Common myeloid progenitor, CD34-positive (primary cell): ENCODE measurements around the gene ARL11.
"Not testable (repeated sequence)": the region's sequence is repeated elsewhere in the genome, so short reads cannot be mapped to it uniquely, and the experiment has no call there.

Experiments
- CTCF ChIA-PET: fragments of 350-600 bp; sonication (Branson Sonifier 250); formaldehyde crosslinking; loops from one replicate; lab custom pipeline; 2021; ENCODE audit warnings: antibody characterized with exemption; lab: Charles Lee
- POLR2A ChIA-PET: fragments of 350-600 bp; sonication (Branson Sonifier 250); formaldehyde crosslinking; loops from one replicate; lab custom pipeline; 2021; ENCODE audit warnings: antibody characterized with exemption; lab: Charles Lee
- DNase-seq, 3 donors: peaks; one replicate each; pipeline versions ENCODE4 v3.0.0 to v3.0.0-alpha.2; 2013
- H3K27ac ChIP-seq, 2 experiments: 1 replicate in 1 of 2; 2 replicates in 1 of 2; pipeline ENCODE4 v1.7.0; 2013; ENCODE audit warnings: inconsistent platforms in 2 of 2, low read length in 2 of 2, mild to moderate bottlenecking in 2 of 2, low read depth in 1 of 2, moderate library complexity in 1 of 2; ENCODE audit not compliant: severe bottlenecking in 2 of 2, insufficient read depth in 1 of 2, poor library complexity in 1 of 2
- H3K27me3 ChIP-seq, 5 experiments: replicated peaks in 2 of 5; 1 replicate in 3 of 5; 2 replicates in 2 of 5; pipeline versions ENCODE4 v1.6.1 to v1.7.0; 2013; ENCODE audit warnings: low read length in 4 of 5, mild to moderate bottlenecking in 2 of 5, moderate library complexity in 2 of 5, inconsistent platforms in 1 of 5; ENCODE audit not compliant: insufficient read depth in 5 of 5, control insufficient read depth in 4 of 5
- H3K36me3 ChIP-seq, 4 experiments: 1 replicate in 2 of 4; 2 replicates in 2 of 4; pipeline versions ENCODE4 v1.6.1 to v1.7.0; 2013; ENCODE audit warnings: low read length in 3 of 4, control low read depth in 1 of 4, mild to moderate bottlenecking in 1 of 4; ENCODE audit not compliant: control insufficient read depth in 4 of 4, insufficient read depth in 4 of 4
- H3K4me1 ChIP-seq, 4 experiments: 1 replicate in 3 of 4; 2 replicates in 1 of 4; pipeline versions ENCODE4 v1.6.1 to v1.7.1; 2013; ENCODE audit warnings: low read length in 3 of 4, mild to moderate bottlenecking in 3 of 4, control low read depth in 1 of 4, inconsistent platforms in 1 of 4, moderate library complexity in 1 of 4; ENCODE audit not compliant: control insufficient read depth in 4 of 4, insufficient read depth in 4 of 4; ENCODE audit errors: control extremely low read depth in 1 of 4
- H3K4me3 ChIP-seq, 7 experiments: 1 replicate in 4 of 7; 2 replicates in 3 of 7; pipeline versions ENCODE4 v1.5.1 to v1.7.0; 2013; ENCODE audit warnings: mild to moderate bottlenecking in 7 of 7, low read length in 6 of 7, moderate library complexity in 6 of 7, inconsistent platforms in 2 of 7, low read depth in 2 of 7, control low read depth in 1 of 7; ENCODE audit not compliant: insufficient read depth in 4 of 7, control insufficient read depth in 1 of 7; ENCODE audit errors: extremely low read depth in 1 of 7
- H3K9me3 ChIP-seq, 5 experiments: 1 replicate in 4 of 5; 2 replicates in 1 of 5; pipeline versions ENCODE4 v1.6.1 to v1.7.1; 2013; ENCODE audit warnings: low read length in 4 of 5, mild to moderate bottlenecking in 2 of 5, inconsistent platforms in 1 of 5, low read depth in 1 of 5, moderate library complexity in 1 of 5; ENCODE audit not compliant: control insufficient read depth in 4 of 5, insufficient read depth in 2 of 5; ENCODE audit errors: control extremely low read depth in 1 of 5
- WGBS: methylation state at CpG from one replicate; pipeline ENCODE4 v1.1.5; 2013; ENCODE audit not compliant: insufficient coverage; 5-methylcytosine and 5-hydroxymethylcytosine counted together

The ARL11 gene

DNA sequence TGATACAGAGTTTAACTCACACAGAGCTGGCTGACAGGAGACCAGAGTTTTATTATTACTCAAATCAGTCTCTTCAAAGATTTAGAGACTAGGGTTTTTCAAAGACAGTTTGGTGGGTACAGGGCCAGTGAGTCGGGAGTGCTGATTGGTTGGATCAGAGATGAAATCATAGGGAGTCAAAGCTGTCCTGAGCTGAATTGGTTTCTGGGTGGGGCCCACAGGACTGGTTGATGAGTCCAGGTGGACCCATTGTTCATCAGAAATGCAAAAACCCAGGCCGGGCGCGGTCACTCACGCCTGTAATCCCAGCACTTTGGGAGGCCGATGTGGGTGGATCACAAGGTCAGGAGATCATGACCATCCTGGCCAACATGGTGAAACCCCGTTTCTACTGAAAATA, 25.7 kb upstream of the ARL11 start:
- POLR2A ChIA-PET, H3K4me3 ChIP-seq, H3K36me3 ChIP-seq, H3K27me3 ChIP-seq, DNase-seq, H3K9me3 ChIP-seq, H3K27ac ChIP-seq: not testable (repeated sequence)
- WGBS: 100% methylated on average over 7 of the region's 7 CpGs
- CTCF ChIA-PET: interaction anchor here (0.6 to 2.0 kb wide), 6 partner anchors 9 to 109 kb away, joined by 3 to 11 read pairs (median 3); no protein-coding TSS in a partner anchor
- H3K4me1 ChIP-seq: peaks cover 3 to 23% (median 9%) of the 10 kb centered on the region in 4 experiments

DNA sequence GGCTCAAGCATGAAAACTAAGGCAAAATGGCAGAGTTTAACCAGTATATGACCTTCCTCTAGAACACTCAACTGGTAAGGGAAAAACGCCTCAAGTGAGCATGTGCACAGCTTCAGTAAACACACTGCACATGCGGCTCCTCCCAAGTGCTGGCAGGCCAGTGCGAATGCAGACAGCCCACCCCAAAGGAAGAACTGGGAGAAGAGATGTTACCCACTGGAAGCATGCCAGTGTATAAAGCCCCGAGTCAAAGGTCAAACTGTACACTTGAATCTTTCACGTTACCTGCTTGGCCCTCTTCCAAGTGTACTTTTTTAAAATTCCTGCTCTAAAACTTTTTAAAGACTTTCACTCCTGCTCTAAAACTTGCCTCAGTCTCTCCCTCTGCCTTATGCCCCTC, 23.7 kb upstream of the ARL11 start:
- DNase-seq: no peak
- CTCF ChIA-PET: interaction anchor here (0.7 to 2.0 kb wide), 4 partner anchors 10 to 109 kb away, joined by 3 to 8 read pairs (median 4); partner anchors contain the start of gene PHF11
- Histone ChIP-seq H3K4me3 (no peak overlapping the region), H3K4me1 (peaks cover 5 to 42% (median 21%) of the 10 kb centered on the region in 4 experiments), H3K36me3 (no peaks in the 10 kb centered on the region), H3K27ac (no peak overlapping the region), H3K27me3 (no peaks in the 10 kb centered on the region), H3K9me3 (no peaks in the 10 kb centered on the region)
- POLR2A ChIA-PET: no interaction called here
- WGBS: 98% methylated on average over 5 of the region's 5 CpGs

DNA sequence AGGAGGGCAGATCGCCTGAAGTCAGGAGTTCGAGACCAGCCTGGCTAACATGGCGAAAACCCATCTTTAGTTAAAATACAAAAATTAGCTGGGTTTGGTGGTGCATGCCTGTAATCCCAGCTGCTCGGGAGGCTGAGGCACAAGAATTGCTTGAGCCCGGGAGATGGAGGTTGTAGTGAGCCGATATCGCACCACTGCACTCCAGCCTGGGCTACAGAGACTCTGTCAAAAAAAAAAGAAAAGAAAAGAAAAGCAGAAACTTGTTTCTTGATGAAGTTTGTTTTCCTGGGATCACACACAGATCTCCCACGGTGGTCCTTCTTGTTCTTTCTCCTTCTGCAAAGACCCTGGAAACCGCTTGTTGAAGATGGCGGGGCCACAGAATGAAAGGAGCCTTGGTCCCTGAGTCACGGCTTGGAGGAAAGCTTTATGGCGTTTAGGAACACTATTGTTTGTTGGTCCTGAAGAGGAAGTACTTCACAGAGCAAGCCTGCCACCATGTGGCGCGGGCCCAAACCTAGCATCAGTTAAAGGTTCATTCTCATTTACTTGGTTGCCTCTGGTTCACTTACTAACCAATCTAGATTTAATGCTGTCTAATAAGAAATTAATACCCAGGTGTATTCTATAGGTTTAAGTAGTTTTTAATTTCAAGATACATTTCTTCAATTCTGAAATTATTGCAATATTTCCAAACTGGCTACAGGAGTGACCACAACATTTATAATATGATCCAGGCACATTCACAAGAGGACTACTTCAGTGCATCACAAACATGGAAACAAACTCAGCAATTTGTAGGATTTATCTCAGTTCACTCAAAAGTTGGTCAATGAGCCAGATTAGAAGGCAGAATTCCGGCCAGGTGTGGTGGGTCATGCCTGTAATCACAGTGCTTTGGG, 21.3 kb upstream of the ARL11 start:
- no peaks in the 10 kb centered on the region for H3K36me3 ChIP-seq
- H3K27ac ChIP-seq: peak overlapping the region in 1 of 2 experiments; percentile 57
- H3K9me3 ChIP-seq: peaks cover 0 to 4% (median 0%) of the 10 kb centered on the region in 5 experiments
- CTCF ChIA-PET: interaction anchor here (0.8 to 2.5 kb wide), 19 partner anchors 9 to 306 kb away, joined by 3 to 16 read pairs (median 4); partner anchors contain the start of gene ARL11
- H3K4me3 ChIP-seq: peak overlapping the region in 6 of 7 experiments; percentile 41 to 81 (median 64)
- peak; percentile 89 to 93 (median 92) for DNase-seq
- WGBS: 45% methylated on average over 8 of the region's 15 CpGs
- POLR2A ChIA-PET: interaction anchor here (0.6 to 1.0 kb wide), 2 partner anchors 50 to 110 kb away, joined by 3 to 6 read pairs; no protein-coding TSS in a partner anchor
- peaks cover 5 to 45% (median 21%) of the 10 kb centered on the region in 4 experiments for H3K4me1 ChIP-seq
- no peaks in the 10 kb centered on the region for H3K27me3 ChIP-seq

DNA sequence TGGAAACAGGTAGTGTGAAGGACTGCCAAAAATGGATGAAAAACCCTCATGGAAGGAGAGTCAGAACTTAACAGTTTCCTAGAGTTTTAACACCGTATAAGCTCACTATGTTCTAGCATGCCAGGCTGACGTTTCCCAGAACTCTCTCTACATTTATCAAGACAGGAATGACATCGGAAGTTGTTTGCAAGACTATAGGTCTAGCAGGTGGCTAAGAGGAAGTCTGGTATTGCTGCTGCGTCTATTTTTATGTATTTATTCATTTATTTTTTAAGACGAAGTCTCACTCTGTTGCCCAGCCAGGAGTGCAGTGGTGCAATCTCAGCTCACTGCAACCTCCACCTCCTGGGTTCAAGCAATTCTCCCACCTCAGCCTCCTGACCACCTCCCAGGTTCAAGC, 20.5 kb upstream of the ARL11 start:
- no peaks in the 10 kb centered on the region for H3K27me3 ChIP-seq
- WGBS: 8% methylated on average over 3 of the region's 5 CpGs
- DNase-seq: peak in 2 of 3 donors; percentile 41 to 51
- ChIA-PET POLR2A (no interaction called here), CTCF (interaction anchor here (0.6 to 2.5 kb wide), 18 partner anchors 8 to 307 kb away, joined by 3 to 16 read pairs (median 3); partner anchors contain the start of genes ARL11, CAB39L and SETDB2)
- H3K36me3 ChIP-seq: no peaks in the 10 kb centered on the region
- peaks cover 0 to 10% (median 0%) of the 10 kb centered on the region in 5 experiments for H3K9me3 ChIP-seq
- H3K4me1 ChIP-seq: peaks cover 5 to 45% (median 21%) of the 10 kb centered on the region in 4 experiments
- peak overlapping the region in 1 of 2 experiments; percentile 45 for H3K27ac ChIP-seq
- peak overlapping the region in 1 of 7 experiments; percentile 4 for H3K4me3 ChIP-seq

DNA sequence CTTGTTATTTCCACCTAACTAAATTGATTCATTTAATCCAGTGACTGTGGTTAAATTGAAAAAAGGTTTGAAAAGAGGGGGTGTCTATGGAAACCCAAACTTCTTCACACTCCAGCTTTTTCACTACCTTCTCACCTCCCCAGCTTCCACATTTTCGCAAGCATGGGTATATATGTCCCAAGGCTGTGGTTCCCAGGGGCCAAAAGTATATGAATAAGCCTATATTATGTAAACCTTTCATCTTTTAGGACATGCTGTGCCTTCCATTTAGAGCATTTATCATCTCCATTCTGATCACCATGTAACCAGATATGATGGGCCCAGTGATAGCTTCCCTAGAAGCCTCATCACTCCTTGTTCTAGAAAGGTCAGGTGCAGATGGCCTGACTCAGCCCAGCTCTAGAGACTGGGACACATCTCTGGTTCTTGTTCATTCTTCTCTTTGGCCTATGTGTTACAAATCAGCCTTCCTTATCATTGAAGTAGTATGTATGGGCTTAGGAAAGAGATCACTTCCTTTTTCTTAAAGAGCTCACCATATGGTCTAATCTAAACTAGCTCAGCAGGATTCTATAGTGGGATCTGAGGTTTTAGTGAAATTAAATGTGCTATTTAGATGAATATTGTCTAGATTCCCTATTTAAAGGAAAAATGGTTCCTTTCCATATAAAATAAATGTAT, 19.5 kb upstream of the ARL11 start:
- peaks cover 0 to 10% (median 0%) of the 10 kb centered on the region in 5 experiments for H3K9me3 ChIP-seq
- ChIA-PET POLR2A (no interaction called here), CTCF (interaction anchor here (0.6 to 2.5 kb wide), 19 partner anchors 7 to 360 kb away, joined by 3 to 16 read pairs (median 3); partner anchors contain the start of genes ARL11, CAB39L, PHF11 and SETDB2)
- WGBS: 100% methylated on average over 1 of the region's 1 CpG
- H3K4me1 ChIP-seq: peaks cover 5 to 42% (median 19%) of the 10 kb centered on the region in 4 experiments
- H3K27me3 ChIP-seq: no peaks in the 10 kb centered on the region
- no peak overlapping the region for H3K4me3 ChIP-seq
- no peak overlapping the region for H3K27ac ChIP-seq
- DNase-seq: peak in 2 of 3 donors; percentile 48 to 59
- H3K36me3 ChIP-seq: no peaks in the 10 kb centered on the region

DNA sequence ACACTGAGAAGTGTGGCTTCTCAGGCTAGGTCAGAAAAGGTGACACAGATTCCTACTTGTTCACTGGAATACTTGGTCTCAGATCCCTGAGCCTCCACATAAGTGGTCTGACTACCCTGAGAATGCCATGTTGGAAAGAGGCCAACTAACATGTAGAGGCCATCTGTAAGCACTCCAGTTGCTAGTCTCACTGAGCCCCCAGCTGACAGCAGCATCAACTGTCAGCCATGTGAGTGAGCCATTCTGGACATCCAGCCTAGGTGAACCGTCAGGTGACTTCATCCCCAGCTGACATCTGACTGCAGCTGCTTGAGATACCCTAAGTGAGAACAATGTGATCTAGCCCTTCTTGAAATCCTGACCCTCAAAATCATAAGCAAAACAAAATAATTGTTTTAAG, 18.1 kb upstream of the ARL11 start:
- ChIA-PET POLR2A (no interaction called here), CTCF (no interaction called here)
- Histone ChIP-seq H3K9me3 (peaks cover 0 to 10% (median 0%) of the 10 kb centered on the region in 5 experiments), H3K4me1 (peaks cover 5 to 31% (median 16%) of the 10 kb centered on the region in 4 experiments), H3K27me3 (no peaks in the 10 kb centered on the region), H3K36me3 (no peaks in the 10 kb centered on the region), H3K4me3 (no peak overlapping the region), H3K27ac (no peak overlapping the region)
- WGBS: 100% methylated on average over 1 of the region's 1 CpG
- DNase-seq: no peak
